Hepatocyte (in vitro differentiated cells): Measurements from ENCODE around the gene HERC2.

Experiments
- CTCF ChIP-seq: fragments of 200-600 bp; sonication (generic); IDR thresholded peaks from 2 replicates; pipeline ENCODE4 v1.5.1; 2016; ENCODE audit warnings: antibody characterized with exemption, mild to moderate bottlenecking; ENCODE audit not compliant: poor library complexity
- EZH2 ChIP-seq: fragments of 200-600 bp; sonication (generic); IDR thresholded peaks from 2 replicates; pipeline ENCODE4 v1.6.1; 2016; ENCODE audit warnings: antibody characterized with exemption, mild to moderate bottlenecking, borderline replicate concordance

GRCh38 chr15:28228096-28228495, 93.9 kb downstream of the HERC2 start:
- TF ChIP-seq CTCF (no peak), EZH2 (no peak)
